Panc1 (cell line): ENCODE data around the gene MCRIP2. TPM values are rescaled to one million over a fixed set of nuclear protein-coding genes. Genes with fewer than 3 reads are reported as not detected.

Source experiments
- ATAC-seq: fragments of 200-7000 bp; cut with Tn5 transposase; 2 replicates; pipeline ENCODE4 v1.9.1; 2020; ENCODE audit warnings: mild to moderate bottlenecking, moderate library complexity
- BruUV-seq: library from RNA; stranded (reverse); fragments of 400-500 nt; replicated peaks from 2 replicates; lab custom pipeline; 2021; lab: Mats Ljungman, UMichigan
- CTCF ChIA-PET: fragments of 300-600 bp; sonication (Branson Sonifier 250); formaldehyde crosslinking; loops from one replicate; lab custom pipeline; 2022; ENCODE audit warnings: antibody characterized with exemption; lab: Charles Lee
- POLR2A ChIA-PET: fragments of 300-600 bp; sonication (Branson Sonifier 250); formaldehyde crosslinking; loops from one replicate; lab custom pipeline; 2022; ENCODE audit warnings: antibody characterized with exemption; lab: Charles Lee
- DNase-seq: peaks from one replicate; pipeline ENCODE4 v3.0.0-alpha.2; 2010; ENCODE audit warnings: low read depth, low spot score
- H3K27ac ChIP-seq: 2 replicates; pipeline ENCODE4 v1.5.1; 2011; ENCODE audit warnings: mild to moderate bottlenecking, low read length, inconsistent platforms
- H3K27me3 ChIP-seq: fragments of 200-500 bp; sonication (Bioruptor generic); 2 replicates; pipeline ENCODE4 v1.6.0; 2014; ENCODE audit warnings: low read length, inconsistent platforms; ENCODE audit not compliant: control insufficient read depth, insufficient read depth
- H3K36me3 ChIP-seq: fragments of 200-500 bp; sonication (Bioruptor generic); 2 replicates; pipeline ENCODE4 v1.5.1; 2014; ENCODE audit warnings: inconsistent platforms, mild to moderate bottlenecking, low read length, moderate library complexity; ENCODE audit not compliant: control insufficient read depth, insufficient read depth
- H3K4me1 ChIP-seq: 2 replicates; pipeline ENCODE4 v1.5.1; 2011; ENCODE audit warnings: inconsistent platforms, mild to moderate bottlenecking, low read length, moderate library complexity; ENCODE audit not compliant: control insufficient read depth, insufficient read depth
- H3K4me3 ChIP-seq, 2 experiments: 2 replicates each; pipeline ENCODE4 v1.5.1; 2011 to 2012; ENCODE audit warnings: low read depth in 2 of 2, low read length in 2 of 2, mild to moderate bottlenecking in 2 of 2, inconsistent platforms in 1 of 2, moderate library complexity in 1 of 2
- H3K9me3 ChIP-seq: fragments of 200-500 bp; sonication (Bioruptor generic); 2 replicates; pipeline ENCODE4 v1.5.1; 2014; ENCODE audit warnings: low read depth, mild to moderate bottlenecking, inconsistent platforms, low read length, moderate library complexity; ENCODE audit not compliant: control insufficient read depth, insufficient read depth
- CTCF ChIP-seq: fragments of 450-650 bp; IDR thresholded peaks from 2 replicates; pipeline ENCODE4 v1.5.1; 2017; ENCODE audit warnings: mild to moderate bottlenecking
- POLR2AphosphoS5 ChIP-seq: IDR thresholded peaks from 2 replicates; pipeline ENCODE4 v1.6.1; 2012; ENCODE audit warnings: mild to moderate bottlenecking, low read depth, low read length, moderate library complexity
- REST ChIP-seq, 2 experiments: IDR thresholded peaks; 2 replicates each; pipeline ENCODE4 v1.6.1; 2011 to 2012; ENCODE audit warnings: low read depth in 2 of 2, control low read depth in 1 of 2, low read length in 1 of 2, mild to moderate bottlenecking in 1 of 2, moderate library complexity in 1 of 2; ENCODE audit not compliant: insufficient read depth in 1 of 2
- SIN3A ChIP-seq: IDR thresholded peaks from 2 replicates; pipeline ENCODE4 v1.6.1; 2012; ENCODE audit warnings: low read depth, mild to moderate bottlenecking, low read length, moderate library complexity, borderline replicate concordance; ENCODE audit not compliant: insufficient read depth
- TCF7L2 ChIP-seq: IDR thresholded peaks from 2 replicates; pipeline ENCODE4 v1.6.1; 2011; ENCODE audit warnings: mild to moderate bottlenecking, low read depth, low read length, inconsistent platforms
- in situ Hi-C: cut with HindIII; loops from 2 replicates; pipeline ENCODE4 v1.10.0; 2016; ENCODE audit warnings: low sequenced_read_pairs, low pct_unique_long_range_greater_than_20kb
- intact Hi-C: fragments of 100-400 bp; cut with micrococcal nuclease; formaldehyde crosslinking; loops from one replicate; pipeline ENCODE4 v1.10.0; 2022; ENCODE audit not compliant: unreplicated experiment
- total RNA-seq: library from RNA; stranded (reverse); gene quantifications from one replicate; pipeline ENCODE4 v1.2.1, GENCODE V29; 2021; ENCODE audit not compliant: unreplicated experiment

The MCRIP2 gene
- total RNA-seq, 1 experiment from 2014 or later: 91.6 TPM

GRCh38 chr16:685967-686366 is 44.3 kb downstream of the MCRIP2 start:
- CTCF ChIA-PET: interaction anchor here (0.5 kb wide), 1 partner anchor 15 kb away, joined by 3 read pairs; no protein-coding TSS in a partner anchor
- in situ Hi-C loops: no loop called here
- peaks cover 10% of the 10 kb centered on the region; the same call in 1 of the 2 replicates for H3K36me3 ChIP-seq
- no peak for DNase-seq
- no TSS peak for BruUV-seq
- no peak for ATAC-seq
- TF ChIP-seq SIN3A (no peak), CTCF (peak; percentile 93), REST (IDR thresholded peaks at IDR 0.05; ENCODE audit: insufficient read depth in 1 of 2, low read depth in 2 of 2, low read length in 1 of 2) (no peak), TCF7L2 (no peak), POLR2AphosphoS5 (no peak)
- no peak overlapping the region for H3K4me3 ChIP-seq
- intact Hi-C loops: loop anchor here (10.0 kb wide), 1 partner anchor 1089 kb away; the partner anchor contains the start of genes EME2, MRPS34 and NME3
- POLR2A ChIA-PET: no interaction called here
- peaks cover 24% of the 10 kb centered on the region for H3K4me1 ChIP-seq
- 0 out of 2 replicates have a peak overlapping the region, but pooled peaks have one; percentile 23 for H3K27ac ChIP-seq
- no peaks in the 10 kb centered on the region for H3K27me3 ChIP-seq
- no peaks in the 10 kb centered on the region for H3K9me3 ChIP-seq

- no peak for DNase-seq
- POLR2A ChIA-PET: no interaction called here
- H3K4me3 ChIP-seq: no peak overlapping the region
- no peaks in the 10 kb centered on the region for H3K27me3 ChIP-seq
- intact Hi-C loops: loop anchor here (10.0 kb wide), 1 partner anchor 1088 kb away; the partner anchor contains the start of genes EME2, MRPS34 and NME3
- no TSS peak for BruUV-seq
- in situ Hi-C loops: no loop called here
- no peaks in the 10 kb centered on the region for H3K9me3 ChIP-seq
- TF ChIP-seq POLR2AphosphoS5 (no peak), REST (IDR thresholded peaks at IDR 0.05; ENCODE audit: insufficient read depth in 1 of 2, low read depth in 2 of 2, low read length in 1 of 2) (no peak), CTCF (no peak), SIN3A (no peak), TCF7L2 (no peak)
- no peak for ATAC-seq
- H3K36me3 ChIP-seq: peaks cover 10% of the 10 kb centered on the region; the same call in 1 of the 2 replicates
- peaks cover 23% of the 10 kb centered on the region for H3K4me1 ChIP-seq
- H3K27ac ChIP-seq: 0 out of 2 replicates have a peak overlapping the region, but pooled peaks have one; percentile 23
- CTCF ChIA-PET: interaction anchor here (0.5 kb wide), 1 partner anchor 15 kb away, joined by 3 read pairs; no protein-coding TSS in a partner anchor
Measured at GRCh38 chr16:686459-687260, 45.0 kb downstream of the MCRIP2 start.
